Lower leg skin (tissue), 4 donors: Measurements from ENCODE around the gene CTNNBL1. TPM values are rescaled to one million over a fixed set of nuclear protein-coding genes. Genes with fewer than 3 reads are reported as not detected.
"Not testable (repeated sequence)": the region's sequence is repeated elsewhere in the genome, so short reads cannot be mapped to it uniquely, and the experiment has no call there.

Source experiments
- DNase-seq, 2 donors: peaks; one replicate each; pipeline ENCODE4 v3.0.0-alpha.2; 2019; ENCODE audit warnings: low spot score in 2 of 2
- H3K4me3 ChIP-seq: fragments of 200-600 bp; sonication (generic); 2 replicates; pipeline ENCODE4 v1.5.1; 2017; ENCODE audit warnings: mild to moderate bottlenecking, low read depth; ENCODE audit not compliant: poor library complexity, severe bottlenecking
- POLR2A ChIP-seq, 2 donors: fragments of 450-650 bp; IDR thresholded peaks; one replicate each; pipeline ENCODE4 v1.6.1; 2016 to 2017; ENCODE audit warnings: antibody characterized with exemption in 2 of 2, mild to moderate bottlenecking in 1 of 2, moderate library complexity in 1 of 2
- WGBS, 2 donors: methylation state at CpG; one replicate each; pipeline ENCODE4 v1.1.5; 2018; 5-methylcytosine and 5-hydroxymethylcytosine counted together
- intact Hi-C: fragments of 100-400 bp; cut with DNase I; formaldehyde crosslinking; loops from one replicate; pipeline ENCODE4 v1.15.0; 2023; ENCODE audit warnings: low total_unique reads
- total RNA-seq, 4 donors: library from RNA; depleted of rRNA; stranded (reverse); fragments of >200 nt; gene quantifications; one replicate each; pipeline ENCODE4 v1.1.0, GENCODE V29; 2016
- TF ChIP-seq, protein P1 (sequence below), 3 donors: fragments of 450-650 bp; IDR thresholded peaks; one replicate each; pipeline ENCODE4 v1.5.1; 2016; ENCODE audit warnings: antibody characterized with exemption in 3 of 3, mild to moderate bottlenecking in 3 of 3, moderate library complexity in 2 of 3

Gene CTNNBL1
- total RNA-seq, 4 donors from 2014 or later: 22.0 to 35.0 (median 27.5) TPM

DNA sequence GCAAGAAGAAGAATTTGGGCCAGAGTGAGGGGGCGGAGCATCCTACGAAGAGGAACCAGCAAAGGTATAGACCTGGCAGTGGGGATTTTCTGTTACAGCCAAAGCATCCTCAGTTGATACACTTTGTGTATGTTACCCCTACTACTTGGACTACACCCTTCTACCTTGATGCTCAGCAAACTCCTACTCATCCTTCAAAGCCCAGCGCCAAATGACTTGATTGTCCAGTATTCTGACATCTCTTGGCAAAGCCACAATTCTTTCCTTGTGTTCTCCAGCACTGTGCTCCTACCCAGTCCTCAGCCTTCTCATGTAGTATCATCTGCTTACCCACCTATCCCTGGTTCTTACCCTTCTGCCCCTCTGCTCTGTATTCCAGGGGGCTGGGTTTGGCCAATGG lies 21.7 kb upstream of the CTNNBL1 start:
- DNase-seq: peak in 1 of 2 donors; percentile 20
- WGBS, 2 donors: 95 to 98% methylated on average over 3 of the region's 3 CpGs
- intact Hi-C loops: loop anchor here (5.0 kb wide), 1 partner anchor 1020 kb away; no protein-coding TSS in a partner anchor
- no peak overlapping the region for H3K4me3 ChIP-seq
- TF ChIP-seq, protein P1, sequence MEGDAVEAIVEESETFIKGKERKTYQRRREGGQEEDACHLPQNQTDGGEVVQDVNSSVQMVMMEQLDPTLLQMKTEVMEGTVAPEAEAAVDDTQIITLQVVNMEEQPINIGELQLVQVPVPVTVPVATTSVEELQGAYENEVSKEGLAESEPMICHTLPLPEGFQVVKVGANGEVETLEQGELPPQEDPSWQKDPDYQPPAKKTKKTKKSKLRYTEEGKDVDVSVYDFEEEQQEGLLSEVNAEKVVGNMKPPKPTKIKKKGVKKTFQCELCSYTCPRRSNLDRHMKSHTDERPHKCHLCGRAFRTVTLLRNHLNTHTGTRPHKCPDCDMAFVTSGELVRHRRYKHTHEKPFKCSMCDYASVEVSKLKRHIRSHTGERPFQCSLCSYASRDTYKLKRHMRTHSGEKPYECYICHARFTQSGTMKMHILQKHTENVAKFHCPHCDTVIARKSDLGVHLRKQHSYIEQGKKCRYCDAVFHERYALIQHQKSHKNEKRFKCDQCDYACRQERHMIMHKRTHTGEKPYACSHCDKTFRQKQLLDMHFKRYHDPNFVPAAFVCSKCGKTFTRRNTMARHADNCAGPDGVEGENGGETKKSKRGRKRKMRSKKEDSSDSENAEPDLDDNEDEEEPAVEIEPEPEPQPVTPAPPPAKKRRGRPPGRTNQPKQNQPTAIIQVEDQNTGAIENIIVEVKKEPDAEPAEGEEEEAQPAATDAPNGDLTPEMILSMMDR (IDR thresholded peaks at IDR 0.05): no peak
- TF ChIP-seq POLR2A (IDR thresholded peaks at IDR 0.05): no peak

GRCh38 chr20:37673444-37673843 lies 20.4 kb upstream of the CTNNBL1 start:
- no peak overlapping the region for H3K4me3 ChIP-seq
- no peak for DNase-seq
- 47 to 53% methylated on average over 1 of the region's 1 CpG for WGBS, 2 donors
- TF ChIP-seq POLR2A (IDR thresholded peaks at IDR 0.05): no peak
- TF ChIP-seq, protein P1 (IDR thresholded peaks at IDR 0.05): no peak
- intact Hi-C loops: loop anchor here (5.0 kb wide), 1 partner anchor 1019 kb away; no protein-coding TSS in a partner anchor

DNA sequence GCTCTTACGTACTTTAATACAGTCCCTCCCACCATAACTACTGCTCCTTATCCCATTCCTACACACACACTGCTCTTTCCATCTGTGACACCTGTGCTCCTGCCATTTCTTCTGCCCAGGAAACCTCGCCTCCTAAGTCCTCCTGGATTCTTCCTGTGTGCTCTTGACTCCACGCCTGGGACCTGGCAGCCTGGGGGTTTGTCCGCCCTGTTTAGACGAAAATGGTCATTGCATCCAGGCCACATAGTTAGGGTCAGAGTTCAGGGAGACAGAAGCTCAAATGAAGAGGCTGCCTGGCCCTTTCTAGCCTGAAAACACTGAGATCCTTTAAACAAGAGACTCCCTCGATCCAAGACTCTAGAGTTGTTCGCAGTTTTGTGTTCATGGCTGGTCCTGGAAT lies 17.4 kb upstream of the CTNNBL1 start:
- TF ChIP-seq POLR2A (IDR thresholded peaks at IDR 0.05): no peak
- TF ChIP-seq, protein P1 (IDR thresholded peaks at IDR 0.05): no peak
- intact Hi-C loops: no loop called here
- WGBS, 2 donors: 75 to 76% methylated on average over 7 of the region's 7 CpGs
- no peak overlapping the region for H3K4me3 ChIP-seq
- no peak for DNase-seq

- TF ChIP-seq, protein P1 (IDR thresholded peaks at IDR 0.05): no peak
- TF ChIP-seq POLR2A (IDR thresholded peaks at IDR 0.05): no peak
- no peak for DNase-seq
- WGBS, 2 donors: 52 to 54% methylated on average over 11 of the region's 11 CpGs
- intact Hi-C loops: no loop called here
- H3K4me3 ChIP-seq: no peak overlapping the region
Observed at GRCh38 chr20:37677969-37678861, 15.6 kb upstream of the CTNNBL1 start.

GRCh38 chr20:37679751-37680150 lies 14.1 kb upstream of the CTNNBL1 start:
- intact Hi-C loops, H3K4me3 ChIP-seq, DNase-seq: not testable (repeated sequence)
- WGBS, 2 donors: 81 to 88% methylated on average over 4 of the region's 4 CpGs

- no peak overlapping the region for H3K4me3 ChIP-seq
- TF ChIP-seq, protein P1 (IDR thresholded peaks at IDR 0.05): no peak
- no peak for TF ChIP-seq POLR2A (IDR thresholded peaks at IDR 0.05)
- DNase-seq: peak in 1 of 2 donors; percentile 32
- intact Hi-C loops: no loop called here
- 25 to 33% methylated on average over 3 of the region's 3 CpGs for WGBS, 2 donors
Observed at GRCh38 chr20:37680420-37680819, 13.4 kb upstream of the CTNNBL1 start.
